ENCODE measurements around the gene PROZ. TPM values are rescaled to one million over a fixed set of nuclear protein-coding genes. Genes with fewer than 3 reads are reported as not detected.

PROZ gene
- total RNA-seq, 1 experiment from 2014 or later: not detected

DNA sequence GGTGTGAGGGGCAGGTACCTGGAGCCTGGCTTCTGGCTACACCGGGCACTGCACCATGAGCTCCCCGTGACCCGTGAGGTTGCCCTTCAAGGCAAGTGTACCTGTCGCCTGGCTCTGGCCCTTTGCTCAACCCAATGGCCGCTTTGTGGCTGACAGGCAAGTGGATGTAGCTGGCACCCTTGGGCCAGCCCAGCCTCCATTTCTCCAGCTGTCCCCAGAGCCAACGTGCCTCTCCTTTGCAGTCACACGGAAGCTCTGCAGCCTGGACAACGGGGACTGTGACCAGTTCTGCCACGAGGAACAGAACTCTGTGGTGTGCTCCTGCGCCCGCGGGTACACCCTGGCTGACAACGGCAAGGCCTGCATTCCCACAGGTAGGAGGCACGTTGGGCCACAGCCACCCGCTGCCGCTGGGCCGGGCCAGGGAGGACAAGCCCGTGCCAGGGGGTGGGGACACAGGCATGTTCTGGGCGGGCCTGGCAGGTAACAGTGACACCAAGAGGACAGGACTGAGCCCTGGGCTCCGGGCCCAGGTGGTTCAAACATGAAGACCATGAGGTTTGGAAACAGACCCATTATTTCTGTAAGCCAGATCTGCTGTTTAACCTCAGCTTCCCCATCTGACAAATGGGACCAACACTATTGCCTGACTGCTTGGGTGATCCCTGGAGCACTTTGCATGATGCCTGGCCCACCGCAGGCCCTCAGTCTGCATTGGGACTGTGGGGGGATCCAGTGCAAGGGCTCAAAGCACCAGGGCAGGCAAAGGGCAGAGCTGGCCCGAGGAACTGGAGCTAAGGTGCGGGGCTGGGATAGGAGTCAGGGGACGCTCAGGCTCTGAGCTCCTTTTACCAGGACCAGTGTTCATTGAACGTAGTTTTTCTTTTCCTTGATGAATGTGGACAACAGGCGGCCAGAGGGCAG is 17.5 kb upstream of the PROZ start:
- DNase-seq (ENCODE audit: low read depth): no peak

- no peak for DNase-seq (ENCODE audit: low read depth)
Observed at GRCh38 chr13:113141601-113141970, 16.9 kb upstream of the PROZ start.

- DNase-seq (ENCODE audit: low read depth): no peak
Observed at GRCh38 chr13:113142876-113143275, 15.6 kb upstream of the PROZ start.

GRCh38 chr13:113143466-113144254 is 14.8 kb upstream of the PROZ start:
- no peak for DNase-seq (ENCODE audit: low read depth)

DNA sequence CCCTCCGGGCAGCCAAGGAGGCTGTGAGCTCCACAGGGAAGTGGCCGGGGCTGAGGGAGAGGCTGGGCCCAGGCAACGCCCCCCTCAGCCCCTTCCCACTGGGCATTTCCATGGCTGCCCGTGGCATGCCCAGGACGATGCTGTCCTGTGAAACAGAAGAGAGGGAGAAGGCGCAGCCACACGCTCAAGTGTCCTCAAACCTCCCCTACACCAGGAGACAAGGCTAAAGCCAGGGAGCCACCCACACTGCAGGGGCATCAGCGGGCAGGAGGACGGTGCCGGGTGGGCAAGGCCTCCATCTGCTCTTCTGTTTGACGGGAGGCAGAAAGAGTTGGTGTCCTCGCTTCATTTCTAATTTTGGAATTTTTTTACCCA is 14.2 kb upstream of the PROZ start:
- DNase-seq (ENCODE audit: low read depth): no peak

GRCh38 chr13:113145496-113145895 is 13.0 kb upstream of the PROZ start:
- DNase-seq (ENCODE audit: low read depth): no peak

DNA sequence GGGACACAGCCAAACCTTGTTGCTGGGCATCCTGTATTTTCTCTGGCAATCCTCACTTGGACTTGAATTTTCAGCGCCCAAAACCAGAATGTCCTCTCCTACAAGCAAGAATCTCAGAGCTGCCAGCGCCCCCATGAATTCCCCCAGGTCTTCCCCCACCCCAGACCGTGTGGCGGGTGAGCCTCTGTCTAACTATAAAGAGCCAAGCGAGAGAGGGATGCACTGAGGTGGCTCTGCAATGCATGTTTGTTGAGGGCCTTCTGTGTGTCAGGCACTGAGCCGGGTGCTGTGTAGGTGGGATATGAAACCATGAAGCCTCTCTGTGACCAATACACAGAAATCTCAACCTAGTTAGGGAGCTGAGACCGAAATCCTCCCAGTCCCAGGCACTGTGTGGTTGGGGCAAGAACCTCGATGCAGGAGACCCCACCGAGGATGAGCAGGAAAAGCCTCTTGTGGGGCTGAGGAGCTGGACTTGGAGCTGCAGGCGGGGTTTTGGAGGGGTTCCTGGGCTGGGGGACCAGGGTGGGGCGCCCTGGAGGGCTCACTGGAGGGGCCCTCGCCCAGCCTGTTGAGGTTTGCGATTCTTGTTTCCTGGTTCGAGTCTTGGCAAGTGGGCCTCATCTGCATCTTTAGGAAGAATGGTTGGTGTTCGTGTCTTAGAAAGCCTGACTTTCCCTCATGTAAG is 12.4 kb upstream of the PROZ start:
- no peak for DNase-seq (ENCODE audit: low read depth)

- DNase-seq (ENCODE audit: low read depth): no peak
Observed at GRCh38 chr13:113146750-113147149, 11.7 kb upstream of the PROZ start.

- no peak for DNase-seq (ENCODE audit: low read depth)
Observed at GRCh38 chr13:113147206-113147605, 11.2 kb upstream of the PROZ start.

GRCh38 chr13:113148407-113148806 is 10.0 kb upstream of the PROZ start:
- no peak for DNase-seq (ENCODE audit: low read depth)

DNA sequence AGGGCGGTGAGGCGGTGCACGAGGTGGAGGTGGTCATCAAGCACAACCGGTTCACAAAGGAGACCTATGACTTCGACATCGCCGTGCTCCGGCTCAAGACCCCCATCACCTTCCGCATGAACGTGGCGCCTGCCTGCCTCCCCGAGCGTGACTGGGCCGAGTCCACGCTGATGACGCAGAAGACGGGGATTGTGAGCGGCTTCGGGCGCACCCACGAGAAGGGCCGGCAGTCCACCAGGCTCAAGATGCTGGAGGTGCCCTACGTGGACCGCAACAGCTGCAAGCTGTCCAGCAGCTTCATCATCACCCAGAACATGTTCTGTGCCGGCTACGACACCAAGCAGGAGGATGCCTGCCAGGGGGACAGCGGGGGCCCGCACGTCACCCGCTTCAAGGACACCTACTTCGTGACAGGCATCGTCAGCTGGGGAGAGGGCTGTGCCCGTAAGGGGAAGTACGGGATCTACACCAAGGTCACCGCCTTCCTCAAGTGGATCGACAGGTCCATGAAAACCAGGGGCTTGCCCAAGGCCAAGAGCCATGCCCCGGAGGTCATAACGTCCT is 9.4 kb upstream of the PROZ start:
- no peak for DNase-seq (ENCODE audit: low read depth)

DNA sequence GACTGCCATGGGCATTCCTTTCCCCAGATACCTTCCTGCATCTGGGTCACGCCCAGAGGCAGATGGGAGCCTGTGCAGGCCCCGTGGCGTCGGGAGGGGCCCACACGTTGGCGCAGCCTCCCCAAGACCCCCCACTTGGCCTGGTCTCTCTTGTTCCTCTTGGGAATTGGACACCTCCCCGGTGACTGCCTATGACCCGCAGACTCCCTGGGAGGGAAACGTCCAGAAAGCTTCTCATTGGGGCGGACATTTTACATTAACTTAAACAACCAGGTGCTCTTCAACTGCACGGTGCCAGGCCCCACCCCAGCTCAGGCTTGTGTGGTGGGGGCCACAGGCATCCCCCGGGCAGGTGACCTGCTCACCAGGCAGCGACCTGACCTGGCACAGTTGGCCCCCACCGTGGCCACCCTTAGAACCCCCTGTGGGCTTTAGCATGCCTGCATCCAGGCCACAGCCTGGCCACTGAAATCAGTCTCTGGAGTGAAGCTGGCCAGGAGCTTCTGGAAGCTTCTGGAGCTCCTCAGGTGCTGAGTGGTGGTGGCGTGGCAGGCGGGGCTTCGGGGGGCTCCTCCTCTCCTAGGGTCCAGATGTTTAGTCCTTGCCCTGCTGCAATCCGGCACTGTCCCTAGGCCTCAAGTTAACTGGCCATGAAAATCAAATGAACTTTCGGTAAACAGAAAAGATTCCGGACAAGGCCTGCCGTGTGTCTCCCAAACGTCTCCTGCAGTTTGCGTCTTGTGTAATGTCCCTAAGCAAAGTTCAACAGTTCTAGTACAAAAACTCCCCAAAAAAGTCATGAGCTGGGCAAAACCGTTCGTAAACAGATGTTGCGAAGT is 8.5 kb upstream of the PROZ start:
- DNase-seq (ENCODE audit: low read depth): no peak

- DNase-seq (ENCODE audit: low read depth): no peak
Observed at GRCh38 chr13:113150550-113151365, 7.7 kb upstream of the PROZ start.

DNA sequence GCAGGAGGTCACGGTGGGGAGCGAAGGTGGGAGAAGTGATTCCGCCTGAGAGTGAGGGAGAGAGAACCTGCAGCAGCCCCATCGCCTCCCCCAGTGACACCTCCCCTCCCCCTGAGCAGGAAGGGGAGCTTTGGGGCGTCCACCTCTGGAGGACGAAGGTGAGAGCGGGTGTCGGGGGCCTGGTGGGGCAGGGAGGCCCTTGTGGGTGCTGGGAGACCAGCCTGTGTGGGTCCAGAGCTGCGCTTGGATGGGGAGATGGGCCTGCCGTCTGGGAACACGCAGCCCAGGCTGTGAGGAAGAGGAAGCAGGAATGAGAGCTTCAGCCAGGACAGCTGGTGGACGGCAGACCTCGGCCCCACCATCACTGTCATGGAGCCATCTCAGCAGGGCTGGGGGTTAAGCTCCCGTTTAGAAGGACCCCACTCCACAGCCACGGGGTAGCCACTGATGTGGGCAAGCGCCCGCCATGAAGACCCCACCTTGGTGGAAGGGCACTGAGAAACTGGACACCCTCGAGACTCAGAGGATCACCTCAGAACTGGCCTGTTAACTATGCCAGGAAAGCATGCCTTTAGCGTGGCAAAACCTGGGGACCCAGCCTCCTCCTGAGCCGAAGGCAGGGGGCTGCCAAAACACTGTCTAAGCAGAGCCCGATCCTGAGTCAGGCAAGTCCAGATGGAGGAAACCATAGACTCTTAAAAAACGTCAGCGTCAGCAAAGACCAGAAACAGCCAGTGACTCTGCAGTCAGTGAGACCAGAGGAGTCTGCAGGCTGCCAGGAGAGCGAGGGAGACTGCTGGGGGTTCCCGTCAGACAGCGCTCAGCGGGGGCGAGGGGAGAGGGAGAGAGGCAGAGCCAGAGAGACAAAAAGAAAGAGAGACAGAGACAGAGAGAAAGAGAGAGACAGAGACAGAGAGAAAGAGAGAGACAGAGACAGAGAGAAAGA is 6.4 kb upstream of the PROZ start:
- DNase-seq (ENCODE audit: low read depth): peak; percentile 33

DNA sequence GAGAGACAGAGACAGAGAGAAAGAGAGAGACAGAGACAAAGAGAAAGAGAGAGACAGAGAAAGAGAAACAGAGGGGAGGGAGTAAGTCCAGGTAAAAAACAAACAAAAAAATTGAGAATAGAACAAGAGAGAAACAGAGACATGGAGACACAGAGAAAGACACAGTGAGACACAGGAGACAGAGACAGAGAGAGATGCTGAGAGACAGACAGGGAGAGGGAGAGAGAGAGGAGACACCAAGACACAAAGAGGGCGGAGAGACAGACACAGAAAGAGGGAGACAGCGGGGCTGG is 5.8 kb upstream of the PROZ start:
- DNase-seq (ENCODE audit: low read depth): no peak

DNA sequence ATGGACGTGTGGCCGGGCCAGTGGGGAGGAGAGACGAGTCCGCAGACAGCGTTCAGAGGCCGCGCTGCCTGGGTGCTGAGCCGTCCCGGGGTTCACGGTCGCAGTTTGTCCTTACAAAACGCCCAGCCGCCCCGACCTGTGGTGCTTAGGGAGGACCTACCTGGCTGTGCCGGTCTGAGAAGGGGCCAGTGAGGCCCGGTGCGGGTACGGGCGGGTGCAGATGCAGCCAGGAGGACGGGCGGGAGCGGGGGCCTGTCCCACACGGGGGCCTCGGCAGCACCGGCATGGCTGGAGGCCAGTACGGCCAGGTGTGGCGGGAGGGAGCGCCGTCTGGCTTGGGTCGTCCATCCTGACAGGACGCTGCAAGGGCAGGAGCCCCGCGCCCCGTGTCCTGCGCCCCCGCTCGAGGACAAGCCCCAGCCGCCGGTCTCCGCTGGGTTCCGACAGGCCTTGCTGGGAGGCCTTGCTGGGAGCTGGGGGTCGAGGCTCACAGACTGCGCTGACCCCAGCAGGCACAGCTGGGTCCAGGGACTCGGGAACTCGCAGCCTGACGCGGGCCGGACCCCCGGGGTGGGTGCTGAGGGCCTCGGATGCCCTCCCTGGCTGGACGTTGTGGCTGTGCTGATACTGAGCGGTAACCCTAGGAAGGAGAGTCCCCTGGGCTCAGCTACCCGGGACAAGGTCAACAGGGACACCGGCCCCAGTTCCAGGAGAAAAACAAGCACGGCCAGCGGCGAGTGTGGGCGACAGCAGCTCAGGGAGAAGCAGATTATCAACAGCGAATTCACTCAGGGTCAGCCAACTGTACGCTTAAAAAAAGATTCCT is 5.3 kb upstream of the PROZ start:
- DNase-seq (ENCODE audit: low read depth): peak; percentile 9

GRCh38 chr13:113153810-113154748 is 4.4 kb upstream of the PROZ start:
- peak; percentile 66 for DNase-seq (ENCODE audit: low read depth)

Measured in Daoy (cell line).